H9 (cell line): ENCODE measurements around the gene TUBB4B. TPM values are rescaled to one million over a fixed set of nuclear protein-coding genes. Genes with fewer than 3 reads are reported as not detected.

Experiments
- DNase-seq: peaks from one replicate; pipeline ENCODE4 v3.0.0-alpha.2; 2017
- H2AFZ ChIP-seq: one replicate; pipeline ENCODE4 v1.6.1; 2013; ENCODE audit warnings: mild to moderate bottlenecking, low read length, control low read depth, moderate library complexity
- H2AK5ac ChIP-seq: 2 replicates; pipeline ENCODE4 v1.6.1; 2013; ENCODE audit warnings: low read length, control low read depth, mixed read lengths; ENCODE audit not compliant: insufficient read length
- H2BK120ac ChIP-seq: one replicate; pipeline ENCODE4 v1.6.1; 2013; ENCODE audit warnings: low read depth, mild to moderate bottlenecking, low read length, control low read depth, inconsistent platforms; ENCODE audit not compliant: poor library complexity, severe bottlenecking
- H2BK12ac ChIP-seq: 2 replicates; pipeline ENCODE4 v1.6.1; 2013; ENCODE audit warnings: low read length, control low read depth, mixed read lengths, low read depth; ENCODE audit not compliant: insufficient read length
- H2BK15ac ChIP-seq: 2 replicates; pipeline ENCODE4 v1.6.1; 2013; ENCODE audit warnings: low read depth, low read length, control low read depth
- H2BK20ac ChIP-seq: one replicate; pipeline ENCODE4 v1.6.1; 2013; ENCODE audit warnings: low read depth, mild to moderate bottlenecking, low read length, control low read depth, inconsistent platforms; ENCODE audit not compliant: poor library complexity, severe bottlenecking
- H2BK5ac ChIP-seq: 2 replicates; pipeline ENCODE4 v1.6.1; 2013; ENCODE audit warnings: low read length, control low read depth, mixed read lengths; ENCODE audit not compliant: insufficient read length
- H3K14ac ChIP-seq: 2 replicates; pipeline ENCODE4 v1.6.1; 2013; ENCODE audit warnings: low read length, control low read depth; ENCODE audit not compliant: insufficient read depth
- H3K18ac ChIP-seq: 2 replicates; pipeline ENCODE4 v1.6.1; 2013; ENCODE audit warnings: low read depth, mild to moderate bottlenecking, mixed read lengths, low read length, control low read depth; ENCODE audit not compliant: insufficient read length
- H3K23ac ChIP-seq: 2 replicates; pipeline ENCODE4 v1.6.1; 2013; ENCODE audit warnings: low read length, control low read depth, mixed read lengths, low read depth; ENCODE audit not compliant: insufficient read length
- H3K23me2 ChIP-seq: 2 replicates; pipeline ENCODE4 v1.6.1; 2013; ENCODE audit warnings: low read depth, mild to moderate bottlenecking, mixed read lengths, low read length, control low read depth; ENCODE audit not compliant: insufficient read length, poor library complexity, severe bottlenecking
- H3K27ac ChIP-seq: 2 replicates; pipeline ENCODE4 v1.5.1; 2013; ENCODE audit warnings: low read length, control low read depth, mixed read lengths, low read depth; ENCODE audit not compliant: insufficient read length
- H3K27me3 ChIP-seq: 2 replicates; pipeline ENCODE4 v1.6.1; 2013; ENCODE audit warnings: low read length, control low read depth, inconsistent platforms; ENCODE audit not compliant: insufficient read depth
- H3K4ac ChIP-seq: 2 replicates; pipeline ENCODE4 v1.6.1; 2013; ENCODE audit warnings: low read depth, mild to moderate bottlenecking, control low read depth, inconsistent platforms, low read length, moderate library complexity
- H3K4me1 ChIP-seq: 2 replicates; pipeline ENCODE4 v1.6.1; 2013; ENCODE audit warnings: low read length, control low read depth, inconsistent platforms; ENCODE audit not compliant: insufficient read depth
- H3K4me2 ChIP-seq: 2 replicates; pipeline ENCODE4 v1.6.1; 2013; ENCODE audit warnings: low read length, control low read depth, mixed read lengths; ENCODE audit not compliant: insufficient read length, insufficient read depth
- H3K56ac ChIP-seq: 2 replicates; pipeline ENCODE4 v1.6.1; 2013; ENCODE audit warnings: low read depth, mild to moderate bottlenecking, mixed read lengths, low read length, control low read depth; ENCODE audit not compliant: insufficient read length
- H3K79me1 ChIP-seq: 2 replicates; pipeline ENCODE4 v1.6.1; 2013; ENCODE audit warnings: low read depth, mild to moderate bottlenecking, moderate library complexity, low read length, control low read depth, inconsistent platforms; ENCODE audit not compliant: insufficient read depth, poor library complexity, severe bottlenecking
- H3K79me2 ChIP-seq: 2 replicates; pipeline ENCODE4 v1.6.1; 2013; ENCODE audit warnings: low read length, control low read depth, inconsistent platforms; ENCODE audit not compliant: insufficient read depth
- H3K9ac ChIP-seq: 2 replicates; pipeline ENCODE4 v1.6.1; 2013; ENCODE audit warnings: low read length, control low read depth, mixed read lengths; ENCODE audit not compliant: insufficient read length; ENCODE audit errors: extremely low read depth
- H3K9me3 ChIP-seq: one replicate; pipeline ENCODE4 v1.6.1; 2013; ENCODE audit warnings: low read depth, low read length, inconsistent platforms; ENCODE audit not compliant: control insufficient read depth
- H3T11ph ChIP-seq: one replicate; pipeline ENCODE4 v1.6.1; 2013; ENCODE audit warnings: mild to moderate bottlenecking, low read length, control low read depth, inconsistent platforms
- H4K20me1 ChIP-seq: one replicate; pipeline ENCODE4 v1.6.1; 2013; ENCODE audit not compliant: control insufficient read depth, insufficient read length, insufficient read depth
- H4K5ac ChIP-seq: 2 replicates; pipeline ENCODE4 v1.6.1; 2013; ENCODE audit warnings: low read depth, mild to moderate bottlenecking, mixed read lengths, low read length, control low read depth; ENCODE audit not compliant: insufficient read length
- H4K8ac ChIP-seq: replicated peaks from 2 replicates; pipeline ENCODE4 v1.6.1; 2013; ENCODE audit warnings: low read length, control low read depth, mixed read lengths, low read depth; ENCODE audit not compliant: insufficient read length
- H4K91ac ChIP-seq: 2 replicates; pipeline ENCODE4 v1.6.1; 2013; ENCODE audit warnings: low read depth, mild to moderate bottlenecking, moderate library complexity, mixed read lengths, low read length, control low read depth; ENCODE audit not compliant: insufficient read length
- H3K27ac Mint-ChIP-seq, 3 experiments: 2 replicates in 2 of 3; 3 replicates in 1 of 3; pipeline ENCODE4 v1.8.0; 2020 to 2021; ENCODE audit warnings: mixed read lengths in 3 of 3, mild to moderate bottlenecking in 1 of 3, moderate library complexity in 1 of 3
- H3K27me3 Mint-ChIP-seq: 2 replicates; pipeline ENCODE4 v1.8.0; 2021; ENCODE audit warnings: low read depth, mild to moderate bottlenecking, moderate library complexity, mixed read lengths
- H3K36me3 Mint-ChIP-seq, 3 experiments: 2 replicates in 2 of 3; 3 replicates in 1 of 3; pipeline ENCODE4 v1.8.0; 2020 to 2021; ENCODE audit warnings: low read depth in 3 of 3, mixed read lengths in 3 of 3; ENCODE audit not compliant: insufficient read depth in 1 of 3
- H3K4me1 Mint-ChIP-seq, 2 experiments: 2 replicates each; pipeline ENCODE4 v1.8.0; 2020; ENCODE audit warnings: mixed read lengths in 2 of 2
- H3K4me3 Mint-ChIP-seq, 2 experiments: 2 replicates in 1 of 2; 3 replicates in 1 of 2; pipeline ENCODE4 v1.8.0; 2020 to 2021; ENCODE audit warnings: mild to moderate bottlenecking in 2 of 2, mixed read lengths in 2 of 2, moderate library complexity in 1 of 2
- H3K9me3 Mint-ChIP-seq, 2 experiments: 2 replicates in 1 of 2; 3 replicates in 1 of 2; pipeline ENCODE4 v1.8.0; 2020; ENCODE audit warnings: mild to moderate bottlenecking in 2 of 2, mixed read lengths in 2 of 2, moderate library complexity in 1 of 2
- CTCF ChIP-seq: fragments of 200-600 bp; sonication (generic); conservative IDR thresholded peaks from 3 replicates; pipeline ENCODE4 v1.8.0; 2021; ENCODE audit warnings: antibody characterized with exemption, mild to moderate bottlenecking
- WGBS: extraction: QIAGEN DNeasy Blood & Tissue Kit; methylation state at CpG from one replicate; pipeline ENCODE4 v1.1.7; 2013; ENCODE audit warnings: missing lambda C conversion rate, low lambda C conversion rate, mixed read lengths; ENCODE audit not compliant: insufficient read length; ENCODE audit errors: extremely low coverage; 5-methylcytosine and 5-hydroxymethylcytosine counted together
- total RNA-seq: library from RNA; stranded (reverse); gene quantifications from 2 replicates; pipeline ENCODE4 v1.2.1, GENCODE V29; 2021

The TUBB4B gene
- total RNA-seq, 1 experiment from 2014 or later = 378 TPM

DNA sequence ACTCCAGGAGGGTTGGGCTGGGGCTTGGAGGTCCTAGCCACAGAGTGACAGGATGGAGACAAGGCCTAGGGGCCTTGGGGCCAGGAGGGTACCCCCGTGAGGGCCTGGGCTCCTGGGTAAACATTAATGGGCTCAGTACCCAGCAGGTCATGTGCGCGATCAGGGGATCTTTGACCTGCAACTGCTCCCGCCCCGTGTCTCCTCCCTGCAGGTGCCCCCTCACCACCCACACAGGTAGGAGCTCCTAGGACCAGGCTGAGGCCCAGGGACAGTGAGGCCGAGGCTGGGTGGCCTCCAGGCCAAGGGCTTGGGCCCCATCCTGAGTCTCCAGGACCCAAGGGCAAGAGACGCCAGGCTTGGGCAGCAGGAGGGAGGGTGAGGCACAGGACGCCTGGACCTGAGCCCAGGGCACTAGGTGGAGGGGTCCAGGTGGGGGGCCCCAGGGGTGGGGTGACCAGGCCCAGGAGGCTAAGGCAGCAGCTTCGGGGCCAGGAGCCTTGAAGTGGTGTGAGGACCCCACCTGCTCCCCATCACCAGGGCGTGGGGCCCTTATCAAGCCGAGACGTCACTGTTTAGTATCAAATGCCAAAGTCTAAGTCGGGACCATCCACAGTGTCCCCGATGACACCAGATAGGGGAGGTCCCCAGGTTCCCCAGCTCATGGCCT, 10.2 kb upstream of the TUBB4B start, which contains the start of gene SLC34A3:
Gene SLC34A3 (plus strand): TSS at position 197 of the 667 bp plus-strand sequence. CDS start 802 bp downstream, outside the sequence.
- peaks cover 7% of the 10 kb centered on the region for H3K27me3 Mint-ChIP-seq
- no peak within 1 kb of the TSS for H3K4me2 ChIP-seq
- H3K79me2 ChIP-seq = no peaks in the 10 kb centered on the region
- no CpG with 5 or more reads among the region's 14 CpGs for WGBS
- no peaks in the 10 kb centered on the region for H3K79me1 ChIP-seq
- no peak within 1 kb of the TSS for H3T11ph ChIP-seq
- no peak within 1 kb of the TSS for H4K91ac ChIP-seq
- H3K9me3 ChIP-seq = no peaks in the 10 kb centered on the region
- no peak within 1 kb of the TSS for H2BK12ac ChIP-seq
- no peak within 1 kb of the TSS for H2AFZ ChIP-seq
- no peaks in the 10 kb centered on the region for H4K20me1 ChIP-seq
- no peak within 1 kb of the TSS for H2BK5ac ChIP-seq
- no peak within 1 kb of the TSS for H3K9ac ChIP-seq
- no peaks in the 10 kb centered on the region for H3K4me1 ChIP-seq
- H2BK15ac ChIP-seq = no peak within 1 kb of the TSS
- no peak for TF ChIP-seq CTCF
- no peak within 1 kb of the TSS for H3K56ac ChIP-seq
- no peaks in the 10 kb centered on the region for H3K23me2 ChIP-seq
- H2BK20ac ChIP-seq = no peak within 1 kb of the TSS
- H3K27me3 ChIP-seq = no peaks in the 10 kb centered on the region
- H3K9me3 Mint-ChIP-seq = no peaks in the 10 kb centered on the region
- no peak within 1 kb of the TSS for H3K18ac ChIP-seq
- no peak for DNase-seq
- H3K36me3 Mint-ChIP-seq = no peaks in the 10 kb centered on the region
- no peak within 1 kb of the TSS for H2AK5ac ChIP-seq
- no peak within 1 kb of the TSS for H4K5ac ChIP-seq
- H3K23ac ChIP-seq = no peak within 1 kb of the TSS
- H3K4me3 Mint-ChIP-seq = no peak within 1 kb of the TSS
- H4K8ac ChIP-seq = no peak within 1 kb of the TSS
- no peak within 1 kb of the TSS for H3K14ac ChIP-seq
- no peak within 1 kb of the TSS for H3K27ac ChIP-seq
- H3K4ac ChIP-seq = no peak within 1 kb of the TSS
- H3K27ac Mint-ChIP-seq = no peak within 1 kb of the TSS
- peaks cover 7 to 11% of the 10 kb centered on the region in 2 experiments for H3K4me1 Mint-ChIP-seq
- no peak within 1 kb of the TSS for H2BK120ac ChIP-seq
